EH (cell line): Measurements from ENCODE around the gene ZCCHC24.

ENCODE experiments used
- DNase-seq: peaks from one replicate; pipeline ENCODE4 v3.0.0-alpha.2; 2015; ENCODE audit warnings: low read depth

ZCCHC24 gene

DNA sequence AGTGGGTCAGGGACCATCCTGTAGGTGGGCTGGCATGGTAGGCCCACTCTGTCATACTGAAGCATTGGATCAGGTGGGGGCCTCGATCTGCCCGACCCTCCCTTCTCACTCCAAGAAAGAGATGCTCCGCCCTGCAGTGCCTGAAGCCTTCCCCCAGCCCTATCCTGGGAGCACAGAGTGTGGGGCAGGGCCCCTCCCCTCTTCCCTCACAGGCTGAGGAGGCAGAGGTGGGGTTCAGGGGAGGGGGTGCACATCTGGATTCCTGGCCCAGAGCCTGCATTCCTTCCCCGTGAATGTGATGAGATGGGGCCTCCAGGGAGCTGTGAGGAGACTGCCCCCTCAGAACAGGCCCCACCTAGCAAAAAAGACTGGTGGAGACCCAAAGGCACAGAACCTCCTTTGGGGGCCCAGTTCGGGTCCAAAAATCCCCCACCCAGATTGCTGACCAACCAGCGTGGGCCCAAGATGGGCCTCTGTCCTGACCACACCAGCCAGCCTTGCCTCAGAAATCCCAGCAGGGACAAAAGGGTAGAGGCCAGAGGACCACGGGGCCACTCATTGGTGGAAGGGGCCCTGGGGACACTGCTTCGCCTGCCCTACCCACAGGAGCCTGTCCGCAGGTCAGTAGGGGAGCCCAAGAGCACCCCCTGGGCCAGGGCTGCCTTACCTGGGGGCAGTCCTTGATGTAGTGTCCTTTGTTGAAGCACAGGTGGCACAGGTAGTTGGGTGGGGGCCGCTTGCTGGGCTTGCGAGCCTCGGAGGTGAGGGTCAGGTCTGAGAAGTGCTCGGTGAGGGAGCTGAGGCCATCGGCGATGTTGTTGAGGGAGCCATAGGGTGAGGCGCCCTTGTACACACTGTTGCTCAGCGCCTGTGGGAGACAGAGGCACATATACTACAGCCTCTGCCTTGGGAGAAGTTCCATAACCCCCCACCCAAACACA, 13.3 kb downstream of the ZCCHC24 start:
- DNase-seq, result no peak

DNA sequence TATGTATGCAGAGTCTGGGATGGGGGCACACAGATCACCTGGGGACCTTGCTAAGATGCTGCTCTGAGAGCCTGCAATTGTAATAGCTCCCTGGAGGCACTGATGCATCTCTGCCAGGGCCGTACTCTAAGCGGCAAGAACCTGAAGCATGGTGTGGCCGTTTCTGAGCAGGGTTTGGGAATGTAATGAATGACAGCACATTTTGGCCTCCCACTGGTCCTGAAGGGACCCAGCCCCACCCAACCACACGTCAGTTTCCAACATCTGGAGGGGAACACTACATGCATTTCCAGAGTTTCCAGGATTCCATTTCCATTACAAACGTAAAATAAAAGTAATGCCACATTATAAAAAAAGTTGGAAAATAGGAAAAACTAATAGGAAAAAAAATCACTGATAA, 14.0 kb downstream of the ZCCHC24 start:
- no peak for DNase-seq

DNA sequence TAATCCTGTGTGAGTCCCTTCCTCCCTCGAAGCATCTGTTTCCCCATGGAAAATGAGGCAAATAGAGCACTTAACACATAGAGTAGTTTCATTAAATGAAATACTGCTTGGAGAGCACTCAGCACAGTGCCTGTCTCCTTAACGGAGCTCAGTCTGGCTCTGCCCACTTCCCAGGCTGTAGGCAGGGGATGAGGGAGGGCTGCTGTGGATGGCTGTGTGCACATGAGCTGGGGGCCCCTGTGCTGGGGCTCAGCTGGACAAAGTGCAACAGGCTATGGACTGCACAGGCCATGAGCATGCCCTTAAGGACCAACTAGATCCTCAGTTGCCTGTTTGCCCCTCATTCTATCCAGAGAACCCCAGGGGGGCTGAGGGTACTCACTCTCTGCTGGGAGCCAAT, 14.5 kb downstream of the ZCCHC24 start:
- no peak for DNase-seq

DNA sequence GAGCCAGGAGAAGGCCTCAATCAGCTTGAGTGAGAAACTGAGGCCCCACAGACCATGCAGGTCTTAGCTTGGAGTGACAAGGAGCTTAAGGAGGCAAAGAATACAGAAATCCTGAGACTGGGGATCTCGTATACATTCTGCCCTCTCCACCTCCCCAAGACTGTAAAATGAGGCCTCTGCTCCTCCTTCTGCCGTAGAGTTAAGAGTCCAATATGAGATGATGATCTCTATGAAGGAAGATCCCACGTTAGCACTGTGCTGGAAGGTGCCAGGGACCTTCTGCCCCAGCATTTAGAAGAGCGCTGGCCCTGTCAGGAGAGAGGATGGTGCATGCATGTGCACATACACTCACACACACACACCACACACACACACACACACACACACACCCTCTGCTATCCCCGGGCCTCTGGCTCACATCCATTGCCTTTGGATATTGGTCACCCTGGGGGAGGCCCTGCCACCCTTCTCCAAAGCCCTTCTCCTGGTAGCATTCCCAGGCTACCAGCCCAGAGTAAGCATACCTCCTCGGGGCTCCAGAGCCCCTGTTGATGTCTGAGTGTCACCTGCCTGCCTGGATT, 15.0 kb downstream of the ZCCHC24 start:
- DNase-seq, result no peak

DNA sequence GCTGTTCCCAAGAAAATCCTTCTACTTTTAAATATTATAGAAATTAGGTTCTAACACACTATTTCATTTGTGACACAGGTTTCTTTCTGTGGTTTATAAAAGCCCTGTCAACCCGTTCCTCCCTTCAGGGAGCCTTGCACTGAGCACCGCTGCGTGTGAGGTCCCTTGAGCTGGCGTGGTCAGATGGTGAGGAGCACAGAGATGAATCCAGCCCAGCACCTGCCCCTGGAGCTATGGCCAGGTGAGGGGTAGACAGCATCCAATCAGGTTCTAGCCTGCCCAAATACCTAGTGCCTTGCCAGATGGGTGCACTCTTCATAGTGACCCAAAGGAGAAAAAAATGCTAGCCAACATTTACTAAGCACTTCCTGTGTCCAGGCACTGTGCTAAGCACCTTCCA, 15.7 kb downstream of the ZCCHC24 start:
- no peak for DNase-seq

DNA sequence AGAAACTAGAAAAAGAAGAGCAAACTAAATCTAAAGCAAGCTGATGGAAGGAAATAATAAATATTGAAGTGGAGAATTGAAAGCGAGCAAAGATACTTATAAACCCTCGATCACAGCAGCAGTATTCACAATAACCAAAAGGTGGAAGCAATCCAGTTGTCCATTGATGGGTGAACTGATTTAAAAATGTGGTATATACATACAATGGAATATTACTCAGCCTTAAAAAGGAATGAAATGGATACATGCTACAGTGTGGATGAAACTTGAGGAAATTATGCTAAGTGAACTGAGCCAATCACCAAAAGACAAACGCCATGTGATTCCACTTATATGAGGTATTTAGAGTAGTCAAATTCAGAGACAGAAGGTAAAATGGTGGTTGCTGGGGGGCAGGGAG, 17.5 kb downstream of the ZCCHC24 start:
- no peak for DNase-seq

DNA sequence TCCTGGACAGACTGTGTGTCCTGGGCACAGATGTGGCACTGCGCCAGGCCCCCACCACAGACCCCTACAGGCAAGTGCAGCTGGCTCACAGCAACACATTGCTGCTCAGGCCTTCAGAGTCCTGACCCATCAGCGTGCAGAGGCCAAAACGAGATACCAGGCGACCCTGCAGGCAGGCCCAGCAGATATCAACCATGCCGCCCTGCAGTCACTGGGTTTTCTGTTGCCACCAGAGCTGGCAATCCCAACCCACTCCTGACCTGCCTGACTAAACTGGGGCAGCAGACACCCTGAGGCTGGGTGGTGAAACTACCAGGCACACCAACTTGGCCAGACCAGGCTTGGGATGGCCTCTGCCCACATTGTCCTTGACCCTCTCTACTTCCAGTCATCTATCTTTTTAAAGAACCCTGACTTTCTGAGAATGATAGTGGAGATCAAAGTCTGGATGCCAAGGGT, 20.3 kb downstream of the ZCCHC24 start:
- no peak for DNase-seq

DNA sequence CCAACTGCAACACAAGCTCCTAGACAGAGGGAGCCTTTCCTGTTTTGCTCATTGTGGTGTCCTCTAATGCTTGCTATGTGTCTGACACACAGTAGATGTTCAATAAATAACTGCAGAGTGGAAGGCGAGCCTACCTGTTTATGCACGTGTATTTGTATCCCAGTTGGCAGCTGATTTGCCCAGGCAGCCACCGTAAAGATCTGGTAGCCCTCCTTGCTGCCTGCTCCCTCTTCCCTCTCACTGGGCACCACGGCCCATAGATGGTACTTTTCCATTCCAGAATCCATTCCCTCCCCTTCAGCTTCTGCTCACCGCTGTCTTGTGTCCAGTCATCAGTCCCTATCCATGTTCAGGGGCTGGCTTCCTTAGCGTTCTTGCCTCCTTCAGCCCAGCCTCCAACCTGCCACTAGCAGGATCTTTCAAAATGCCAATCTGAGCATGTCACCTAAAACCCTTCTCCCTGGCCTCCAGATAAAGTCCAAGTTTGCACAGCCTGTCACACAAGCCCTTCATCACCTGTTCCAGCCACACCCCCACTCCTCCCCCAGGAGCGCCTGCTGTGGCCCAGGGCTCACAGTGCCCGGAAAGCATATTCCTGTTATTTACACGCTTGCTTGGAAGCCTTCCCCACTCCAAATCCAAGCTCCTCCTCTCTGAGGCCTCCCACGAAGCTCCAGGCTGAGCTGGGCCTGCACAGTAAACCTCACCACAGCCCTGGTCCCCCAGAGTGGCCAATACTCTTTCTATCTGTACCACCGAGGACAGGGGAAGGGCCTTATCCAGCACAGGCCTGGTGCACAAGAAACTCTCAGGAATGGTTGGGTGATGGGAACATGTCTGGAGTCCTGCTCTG, 21.0 kb downstream of the ZCCHC24 start:
- peak; percentile 44 for DNase-seq

DNA sequence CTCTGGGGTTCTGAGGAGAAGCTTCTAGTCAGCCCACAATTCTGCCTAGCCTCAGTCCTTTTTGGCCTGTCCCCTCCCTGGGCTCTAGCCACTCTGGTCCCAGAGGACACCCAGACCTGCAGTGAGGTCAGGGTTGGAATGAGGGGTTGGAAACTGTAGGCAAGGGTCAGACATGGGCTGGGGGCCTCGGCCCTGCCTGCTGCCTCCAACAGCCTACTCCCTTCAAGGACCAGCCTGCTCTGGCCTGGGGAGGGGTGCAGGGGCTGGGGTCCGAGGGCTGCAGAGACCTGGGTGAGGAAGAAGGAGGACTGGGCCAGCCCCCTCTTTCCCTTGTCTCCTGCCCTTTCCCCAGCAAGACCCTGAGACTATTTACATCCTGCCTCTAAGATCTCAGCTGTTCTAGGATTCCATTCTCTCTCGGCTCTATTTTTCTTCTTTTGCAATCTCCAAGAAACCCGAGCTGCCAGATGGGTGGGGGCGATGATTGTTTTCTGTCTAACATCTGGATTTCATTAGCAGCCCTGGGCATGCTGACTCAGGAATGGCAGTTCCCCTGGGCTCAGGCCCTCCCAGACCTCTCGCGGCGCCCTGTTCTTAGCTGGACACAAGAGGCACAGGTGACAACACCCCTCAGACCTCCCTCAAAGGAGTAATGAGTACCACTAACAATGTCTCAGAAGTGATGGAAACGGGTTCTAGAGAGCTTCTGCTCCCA, 23.1 kb downstream of the ZCCHC24 start:
- DNase-seq, result peak; percentile 95

DNA sequence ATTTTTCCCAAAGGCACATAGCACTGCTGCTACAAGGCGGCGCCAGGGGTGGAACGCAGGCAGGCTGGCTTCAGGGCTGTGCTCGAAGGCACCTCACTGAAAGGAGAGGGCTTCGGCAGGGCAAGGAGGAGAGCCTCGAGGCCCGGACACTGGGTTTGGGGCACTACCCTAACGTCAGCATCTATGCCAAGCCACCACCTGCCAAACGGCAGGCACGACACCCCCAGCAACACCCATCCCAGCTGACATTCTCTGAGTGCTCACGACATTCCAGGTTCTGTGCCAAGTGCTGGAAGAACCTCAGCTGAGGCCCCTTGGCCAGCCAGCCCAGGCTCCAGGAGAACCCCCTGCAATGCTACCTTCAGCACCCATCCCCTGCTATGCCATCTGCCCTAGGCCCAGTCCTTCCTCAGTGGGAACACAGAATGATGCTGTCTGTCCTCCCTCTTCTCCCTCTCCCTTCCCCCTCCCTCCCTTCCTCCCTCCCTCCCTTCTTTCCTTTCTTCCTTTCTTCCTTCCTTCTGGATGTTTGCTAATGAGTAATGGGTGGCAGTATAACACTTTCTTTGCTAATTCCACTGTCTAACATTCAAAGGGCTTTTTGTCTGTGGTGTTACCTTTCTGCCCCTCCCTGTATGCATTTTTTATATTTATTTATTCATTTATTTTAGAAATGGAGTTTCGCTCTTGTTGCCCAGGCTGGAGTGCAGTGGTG, 24.3 kb downstream of the ZCCHC24 start:
- no peak for DNase-seq

DNA sequence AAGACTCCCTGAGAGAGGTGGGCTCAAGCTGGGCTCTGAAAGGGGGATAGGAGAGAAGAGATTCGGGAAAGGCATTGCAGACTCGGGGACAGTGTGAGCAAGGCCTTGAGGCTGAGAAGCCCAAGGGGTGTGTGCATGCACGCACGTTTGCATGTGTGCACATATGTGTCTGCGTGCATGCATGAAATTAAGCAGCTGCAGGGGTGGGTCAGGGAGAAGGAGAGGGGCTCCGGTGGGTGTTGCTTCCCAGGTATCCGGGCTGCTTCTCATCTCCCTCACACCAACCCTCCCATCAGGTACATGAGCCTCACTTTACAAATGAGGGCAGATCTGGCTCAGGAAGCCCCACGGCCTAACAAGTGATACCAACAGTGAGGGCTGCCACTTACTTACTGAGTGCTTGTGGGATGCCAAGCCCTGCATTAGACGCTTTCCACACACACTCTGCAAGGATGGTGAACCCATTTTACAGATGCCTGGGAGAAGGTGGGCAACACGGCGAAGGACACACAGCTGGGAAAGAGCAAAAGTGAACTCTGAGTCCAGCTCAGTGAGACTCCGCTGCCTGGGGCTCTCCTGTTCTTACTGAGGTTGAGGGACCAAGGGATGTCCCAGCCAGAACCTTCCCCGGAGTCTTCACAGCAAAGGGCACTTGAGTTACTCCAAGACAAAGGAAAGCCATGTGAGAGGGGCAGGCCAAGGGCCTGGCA, 26.4 kb downstream of the ZCCHC24 start:
- no peak for DNase-seq

DNA sequence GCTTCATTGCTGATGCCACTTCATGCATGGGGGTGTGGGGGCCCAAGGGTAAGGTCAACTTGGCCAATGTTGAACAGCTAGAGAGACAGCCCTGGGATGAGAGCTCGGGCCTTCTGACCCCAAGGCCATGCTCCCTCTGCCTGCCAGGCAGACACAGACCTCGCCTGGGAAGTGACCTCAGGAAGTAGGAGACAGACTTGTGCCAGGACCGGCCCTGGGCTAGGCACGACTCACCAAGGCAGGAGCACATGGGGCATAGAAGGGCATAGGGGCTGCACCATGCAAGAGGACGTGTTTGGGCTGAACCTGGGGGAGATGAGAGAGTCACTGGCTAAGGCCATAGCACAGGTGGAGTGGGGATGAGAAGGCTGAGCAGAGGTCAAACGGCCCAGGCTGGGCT, 27.1 kb downstream of the ZCCHC24 start:
- no peak for DNase-seq

DNA sequence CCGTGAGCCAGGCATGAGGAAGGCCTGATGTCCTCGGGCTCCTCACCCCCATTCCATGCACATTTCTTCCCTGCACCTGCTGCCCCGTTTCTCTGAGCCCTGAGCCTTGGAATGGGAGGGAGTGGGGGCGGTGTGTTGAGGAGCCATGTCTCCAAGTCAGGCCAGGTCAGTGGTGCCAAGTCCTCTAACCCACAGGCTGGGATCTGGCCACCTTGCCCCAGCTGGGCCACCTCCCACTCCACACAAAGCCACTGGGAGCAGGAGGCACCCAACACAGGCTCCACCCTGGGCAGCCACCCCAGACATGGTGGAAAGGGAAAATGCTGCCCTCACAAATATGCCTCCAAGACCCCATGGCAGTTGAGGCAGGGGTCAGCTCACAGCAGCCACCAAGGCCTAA, 27.7 kb downstream of the ZCCHC24 start:
- DNase-seq, result no peak

DNA sequence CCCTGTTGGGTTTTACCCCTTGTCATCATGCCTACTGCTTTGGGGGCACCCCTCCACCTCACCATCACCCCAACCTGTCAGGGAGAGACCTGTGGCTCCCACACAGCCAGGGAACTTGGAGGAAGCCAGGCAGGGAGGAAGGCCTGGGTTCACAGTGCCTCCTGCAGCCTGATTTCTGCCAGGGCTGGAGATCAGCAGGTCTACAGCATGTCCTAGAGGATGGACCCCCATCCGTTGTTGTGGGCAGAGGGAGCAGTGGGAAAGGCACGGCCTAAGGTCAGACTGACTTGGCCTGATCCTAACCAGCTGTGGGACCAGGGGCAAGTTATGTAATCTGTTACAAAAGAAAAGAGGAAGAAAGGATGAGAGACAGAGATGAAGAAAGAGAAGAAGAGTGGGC, 28.2 kb downstream of the ZCCHC24 start:
- DNase-seq, result no peak

DNA sequence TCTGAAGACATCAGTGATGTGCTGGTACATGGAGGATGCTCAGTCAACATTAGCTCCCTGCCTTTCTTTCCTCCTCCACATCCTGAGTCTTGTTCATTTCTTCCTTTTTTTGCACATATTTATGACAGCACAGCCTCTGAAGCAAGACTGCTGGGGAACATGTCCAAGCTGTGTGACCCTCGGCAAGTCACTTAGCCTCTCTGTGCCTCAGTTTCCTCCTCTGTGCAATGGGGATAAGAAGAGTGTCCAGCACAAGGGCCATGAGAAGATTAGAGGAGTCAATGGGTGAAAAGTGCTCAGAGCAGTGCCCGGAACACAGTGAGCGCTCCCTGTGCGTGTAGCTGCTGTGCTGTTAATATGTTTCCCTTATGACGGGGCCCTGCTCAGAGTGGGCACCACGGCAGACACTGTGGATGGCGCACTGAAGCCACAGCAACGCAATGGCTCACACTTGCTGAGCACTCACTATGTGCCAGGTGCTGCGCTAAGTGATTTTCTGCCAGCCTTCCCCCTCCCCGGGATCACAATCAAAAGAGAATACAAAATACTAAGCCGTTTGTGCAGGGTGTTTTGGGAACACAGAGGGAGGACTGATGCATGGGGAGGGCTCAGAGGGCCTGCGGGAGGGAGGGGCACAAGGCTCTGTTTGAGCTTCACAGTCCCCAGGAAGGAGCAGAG, 28.7 kb downstream of the ZCCHC24 start:
- DNase-seq, result no peak

DNA sequence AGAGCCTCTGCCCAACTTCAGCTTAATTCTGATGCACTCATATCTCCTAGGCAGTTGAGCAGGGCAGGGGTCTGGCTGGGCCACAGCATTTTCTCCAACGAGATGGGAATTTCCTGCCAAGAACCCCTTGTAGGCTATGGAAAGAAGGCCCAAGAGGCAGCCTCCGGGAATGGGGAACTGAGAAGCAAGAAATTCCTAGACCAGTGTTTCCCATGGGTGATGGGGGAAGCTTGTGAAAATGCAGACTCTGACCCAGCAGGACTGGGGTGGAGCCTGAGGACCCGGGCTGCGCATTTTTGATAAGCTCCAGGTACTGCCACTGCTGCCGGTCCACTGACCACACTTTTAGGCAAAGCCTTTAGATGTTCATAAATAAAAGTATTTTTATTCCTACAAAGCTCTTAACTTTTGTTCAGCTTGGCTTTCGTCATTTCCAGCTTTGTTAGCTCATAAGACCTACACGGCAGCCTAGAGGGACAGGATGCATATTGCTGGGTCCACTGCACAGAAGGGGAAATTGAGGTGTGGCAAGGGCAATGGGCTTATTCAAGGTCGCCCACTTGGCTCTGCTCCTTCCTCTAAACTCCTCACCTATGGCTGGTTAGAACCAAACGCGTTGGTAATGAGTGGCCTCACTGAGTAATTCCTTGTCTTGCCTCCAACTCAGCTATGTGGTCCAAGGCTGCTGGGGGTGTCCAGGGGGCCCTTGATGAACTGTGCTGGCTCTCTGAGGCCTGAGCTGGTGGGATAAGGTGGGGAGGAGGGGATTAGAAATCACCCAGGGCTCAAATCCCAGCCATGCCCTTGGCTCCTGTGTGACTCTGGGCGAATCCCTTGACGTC, 29.5 kb downstream of the ZCCHC24 start:
- no peak for DNase-seq

DNA sequence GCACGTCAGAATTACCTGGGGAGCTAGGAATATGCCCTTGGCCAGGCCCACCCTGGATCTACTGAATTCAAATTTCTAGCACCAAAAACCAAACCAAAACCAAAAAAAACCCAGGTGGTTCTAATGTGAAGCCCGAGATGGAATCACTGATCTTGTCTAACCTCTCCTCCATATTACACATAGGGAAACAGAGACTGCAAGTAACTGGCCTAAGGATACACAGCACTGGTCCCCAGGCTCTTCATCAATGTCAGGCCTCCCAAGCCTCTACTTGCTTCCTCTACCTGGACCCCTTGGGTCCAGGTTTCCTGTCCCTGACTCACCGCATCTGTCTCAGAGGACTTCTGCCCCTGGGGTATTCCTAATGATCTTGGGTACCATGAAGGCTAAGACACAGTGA, 30.7 kb downstream of the ZCCHC24 start:
- no peak for DNase-seq

DNA sequence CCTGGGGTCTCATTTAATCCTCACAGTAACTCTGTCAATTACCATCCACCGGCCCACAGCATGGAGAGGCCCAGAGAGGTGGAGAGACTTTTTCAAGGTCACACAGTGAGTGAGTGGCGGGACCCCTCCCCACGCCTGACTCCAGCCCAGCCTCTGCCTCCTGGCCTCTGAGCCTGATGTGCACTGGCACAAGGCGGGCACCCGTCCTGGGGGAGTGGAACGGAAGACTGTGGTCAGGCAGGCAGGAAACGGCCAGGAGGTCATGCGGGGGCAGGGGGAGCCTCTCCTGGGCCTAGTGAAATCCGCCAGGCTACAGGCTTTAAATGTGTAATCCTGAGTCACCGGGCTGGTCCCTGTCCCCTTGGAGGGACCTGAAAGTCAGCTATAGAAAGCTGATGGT, 32.2 kb downstream of the ZCCHC24 start:
- peak; percentile 82 for DNase-seq

DNA sequence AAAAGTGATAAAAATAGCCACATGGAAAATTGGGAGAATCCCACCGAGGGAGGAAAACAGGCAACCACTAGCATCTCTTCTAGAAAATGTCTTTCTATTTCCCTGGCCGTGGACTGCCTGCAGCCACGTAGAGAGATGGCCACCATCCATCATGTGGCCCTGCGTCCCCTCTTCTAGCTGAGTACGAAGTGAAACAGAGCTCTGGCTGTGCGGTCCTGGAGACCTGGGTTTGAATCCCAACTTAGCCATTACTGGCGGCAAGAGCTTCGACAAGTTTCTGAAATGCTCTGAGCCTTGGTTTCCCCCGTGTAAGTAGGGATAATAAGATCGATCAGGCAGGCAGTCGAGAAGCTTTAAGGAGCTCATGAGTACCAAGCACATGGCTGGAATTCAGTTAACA, 32.9 kb downstream of the ZCCHC24 start:
- no peak for DNase-seq
